ENCODE measurements around the gene PRKAR2A. TPM values are rescaled to one million over a fixed set of nuclear protein-coding genes. Genes with fewer than 3 reads are reported as not detected.

PRKAR2A gene
- total and polyA plus RNA-seq, 4 donors = 12.1 to 28.5 (median 13.9) TPM

DNA sequence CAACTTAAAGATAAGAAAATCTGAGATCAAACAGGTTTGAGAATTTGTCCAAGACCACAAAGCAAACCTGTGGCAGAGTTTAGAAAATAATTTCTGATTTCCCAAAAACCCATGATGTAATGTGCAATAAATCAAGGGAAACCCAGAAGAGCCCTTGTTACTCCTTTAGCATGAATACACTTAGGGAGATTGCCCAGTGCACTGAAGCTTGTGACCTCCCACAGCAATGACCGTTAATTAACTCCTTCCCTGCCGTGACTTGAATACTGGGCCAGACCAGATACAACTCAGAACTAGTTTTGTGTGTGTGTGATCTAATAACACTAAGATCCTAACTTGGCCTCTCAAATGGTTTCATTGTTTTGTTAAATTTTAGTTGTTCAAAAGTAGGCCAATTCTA is 2.5 kb downstream of the PRKAR2A start:
- H3K4me3 ChIP-seq (ENCODE audit: low read depth in 1 of 3, low read length in 3 of 3) = no peak overlapping the region

More for the DNA sequence above, 2.5 kb downstream of the PRKAR2A start:
- 26% methylated on average over 2 of the region's 2 CpGs for WGBS
- TF ChIP-seq FOXA2 (IDR thresholded peaks at IDR 0.05) (no peak), RXRA (IDR thresholded peaks at IDR 0.05) (no peak), SP1 (IDR thresholded peaks at IDR 0.05) (no peak), HNF4G (IDR thresholded peaks at IDR 0.05) (no peak), RAD21 (IDR thresholded peaks at IDR 0.05) (no peak), HNF4A (conservative IDR thresholded peaks at IDR 0.05) (no peak), EGR1 (IDR thresholded peaks at IDR 0.05; ENCODE audit: low read depth in 2 of 2) (no peak), NR2F2 (IDR thresholded peaks at IDR 0.05) (no peak), GABPA (IDR thresholded peaks at IDR 0.05 in 1 of 2, conservative IDR thresholded peaks at IDR 0.05 in 1 of 2) (no peak), JUND (IDR thresholded peaks at IDR 0.05) (no peak), YY1 (IDR thresholded peaks at IDR 0.05) (no peak), FOXA1 (IDR thresholded peaks at IDR 0.05) (no peak), TAF1 (conservative IDR thresholded peaks at IDR 0.05) (no peak)
- TF ChIP-seq, protein P1, sequence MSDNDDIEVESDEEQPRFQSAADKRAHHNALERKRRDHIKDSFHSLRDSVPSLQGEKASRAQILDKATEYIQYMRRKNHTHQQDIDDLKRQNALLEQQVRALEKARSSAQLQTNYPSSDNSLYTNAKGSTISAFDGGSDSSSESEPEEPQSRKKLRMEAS (IDR thresholded peaks at IDR 0.05) = no peak
- TF ChIP-seq, protein P2, sequence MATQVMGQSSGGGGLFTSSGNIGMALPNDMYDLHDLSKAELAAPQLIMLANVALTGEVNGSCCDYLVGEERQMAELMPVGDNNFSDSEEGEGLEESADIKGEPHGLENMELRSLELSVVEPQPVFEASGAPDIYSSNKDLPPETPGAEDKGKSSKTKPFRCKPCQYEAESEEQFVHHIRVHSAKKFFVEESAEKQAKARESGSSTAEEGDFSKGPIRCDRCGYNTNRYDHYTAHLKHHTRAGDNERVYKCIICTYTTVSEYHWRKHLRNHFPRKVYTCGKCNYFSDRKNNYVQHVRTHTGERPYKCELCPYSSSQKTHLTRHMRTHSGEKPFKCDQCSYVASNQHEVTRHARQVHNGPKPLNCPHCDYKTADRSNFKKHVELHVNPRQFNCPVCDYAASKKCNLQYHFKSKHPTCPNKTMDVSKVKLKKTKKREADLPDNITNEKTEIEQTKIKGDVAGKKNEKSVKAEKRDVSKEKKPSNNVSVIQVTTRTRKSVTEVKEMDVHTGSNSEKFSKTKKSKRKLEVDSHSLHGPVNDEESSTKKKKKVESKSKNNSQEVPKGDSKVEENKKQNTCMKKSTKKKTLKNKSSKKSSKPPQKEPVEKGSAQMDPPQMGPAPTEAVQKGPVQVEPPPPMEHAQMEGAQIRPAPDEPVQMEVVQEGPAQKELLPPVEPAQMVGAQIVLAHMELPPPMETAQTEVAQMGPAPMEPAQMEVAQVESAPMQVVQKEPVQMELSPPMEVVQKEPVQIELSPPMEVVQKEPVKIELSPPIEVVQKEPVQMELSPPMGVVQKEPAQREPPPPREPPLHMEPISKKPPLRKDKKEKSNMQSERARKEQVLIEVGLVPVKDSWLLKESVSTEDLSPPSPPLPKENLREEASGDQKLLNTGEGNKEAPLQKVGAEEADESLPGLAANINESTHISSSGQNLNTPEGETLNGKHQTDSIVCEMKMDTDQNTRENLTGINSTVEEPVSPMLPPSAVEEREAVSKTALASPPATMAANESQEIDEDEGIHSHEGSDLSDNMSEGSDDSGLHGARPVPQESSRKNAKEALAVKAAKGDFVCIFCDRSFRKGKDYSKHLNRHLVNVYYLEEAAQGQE (IDR thresholded peaks at IDR 0.05) = no peak
- TF ChIP-seq, protein P3, sequence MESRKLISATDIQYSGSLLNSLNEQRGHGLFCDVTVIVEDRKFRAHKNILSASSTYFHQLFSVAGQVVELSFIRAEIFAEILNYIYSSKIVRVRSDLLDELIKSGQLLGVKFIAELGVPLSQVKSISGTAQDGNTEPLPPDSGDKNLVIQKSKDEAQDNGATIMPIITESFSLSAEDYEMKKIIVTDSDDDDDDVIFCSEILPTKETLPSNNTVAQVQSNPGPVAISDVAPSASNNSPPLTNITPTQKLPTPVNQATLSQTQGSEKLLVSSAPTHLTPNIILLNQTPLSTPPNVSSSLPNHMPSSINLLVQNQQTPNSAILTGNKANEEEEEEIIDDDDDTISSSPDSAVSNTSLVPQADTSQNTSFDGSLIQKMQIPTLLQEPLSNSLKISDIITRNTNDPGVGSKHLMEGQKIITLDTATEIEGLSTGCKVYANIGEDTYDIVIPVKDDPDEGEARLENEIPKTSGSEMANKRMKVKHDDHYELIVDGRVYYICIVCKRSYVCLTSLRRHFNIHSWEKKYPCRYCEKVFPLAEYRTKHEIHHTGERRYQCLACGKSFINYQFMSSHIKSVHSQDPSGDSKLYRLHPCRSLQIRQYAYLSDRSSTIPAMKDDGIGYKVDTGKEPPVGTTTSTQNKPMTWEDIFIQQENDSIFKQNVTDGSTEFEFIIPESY (IDR thresholded peaks at IDR 0.05) = no peak
- TF ChIP-seq, protein P4, sequence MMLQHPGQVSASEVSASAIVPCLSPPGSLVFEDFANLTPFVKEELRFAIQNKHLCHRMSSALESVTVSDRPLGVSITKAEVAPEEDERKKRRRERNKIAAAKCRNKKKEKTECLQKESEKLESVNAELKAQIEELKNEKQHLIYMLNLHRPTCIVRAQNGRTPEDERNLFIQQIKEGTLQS (IDR thresholded peaks at IDR 0.05) = no peak
- TF ChIP-seq, protein P5, sequence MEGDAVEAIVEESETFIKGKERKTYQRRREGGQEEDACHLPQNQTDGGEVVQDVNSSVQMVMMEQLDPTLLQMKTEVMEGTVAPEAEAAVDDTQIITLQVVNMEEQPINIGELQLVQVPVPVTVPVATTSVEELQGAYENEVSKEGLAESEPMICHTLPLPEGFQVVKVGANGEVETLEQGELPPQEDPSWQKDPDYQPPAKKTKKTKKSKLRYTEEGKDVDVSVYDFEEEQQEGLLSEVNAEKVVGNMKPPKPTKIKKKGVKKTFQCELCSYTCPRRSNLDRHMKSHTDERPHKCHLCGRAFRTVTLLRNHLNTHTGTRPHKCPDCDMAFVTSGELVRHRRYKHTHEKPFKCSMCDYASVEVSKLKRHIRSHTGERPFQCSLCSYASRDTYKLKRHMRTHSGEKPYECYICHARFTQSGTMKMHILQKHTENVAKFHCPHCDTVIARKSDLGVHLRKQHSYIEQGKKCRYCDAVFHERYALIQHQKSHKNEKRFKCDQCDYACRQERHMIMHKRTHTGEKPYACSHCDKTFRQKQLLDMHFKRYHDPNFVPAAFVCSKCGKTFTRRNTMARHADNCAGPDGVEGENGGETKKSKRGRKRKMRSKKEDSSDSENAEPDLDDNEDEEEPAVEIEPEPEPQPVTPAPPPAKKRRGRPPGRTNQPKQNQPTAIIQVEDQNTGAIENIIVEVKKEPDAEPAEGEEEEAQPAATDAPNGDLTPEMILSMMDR (IDR thresholded peaks at IDR 0.05; ENCODE audit: low read depth, low read length, missing input control) = no peak
- Histone ChIP-seq H3K9me3 (ENCODE audit: control insufficient read depth in 4 of 4, low read length in 3 of 4) (no peaks in the 10 kb centered on the region), H3K9ac (ENCODE audit: low read depth in 1 of 2, low read length in 2 of 2) (no peak overlapping the region), H3K27me3 (ENCODE audit: control insufficient read depth in 4 of 4, insufficient read depth in 4 of 4, low read length in 3 of 4) (no peaks in the 10 kb centered on the region), H3K36me3 (ENCODE audit: control insufficient read depth in 4 of 4, insufficient read depth in 3 of 4, low read depth in 1 of 4, low read length in 3 of 4) (no peaks in the 10 kb centered on the region), H3K4me1 (ENCODE audit: control insufficient read depth in 4 of 4, insufficient read depth in 4 of 4, low read length in 3 of 4) (peaks cover 8 to 24% (median 13%) of the 10 kb centered on the region in 4 donors), H3K27ac (ENCODE audit: low read depth in 1 of 2, low read length in 2 of 2) (no peak overlapping the region)
- no peak for DNase-seq (ENCODE audit: low spot score)

Measured in liver (tissue), 9 donors.